ENCODE measurements around the gene FES. TPM values are rescaled to one million over a fixed set of nuclear protein-coding genes. Genes with fewer than 3 reads are reported as not detected.

FES gene
- polyA plus RNA-seq, 2 of the 4 experiments (the other 2 are of a cell fraction) = 0.39 to 0.50 TPM

DNA sequence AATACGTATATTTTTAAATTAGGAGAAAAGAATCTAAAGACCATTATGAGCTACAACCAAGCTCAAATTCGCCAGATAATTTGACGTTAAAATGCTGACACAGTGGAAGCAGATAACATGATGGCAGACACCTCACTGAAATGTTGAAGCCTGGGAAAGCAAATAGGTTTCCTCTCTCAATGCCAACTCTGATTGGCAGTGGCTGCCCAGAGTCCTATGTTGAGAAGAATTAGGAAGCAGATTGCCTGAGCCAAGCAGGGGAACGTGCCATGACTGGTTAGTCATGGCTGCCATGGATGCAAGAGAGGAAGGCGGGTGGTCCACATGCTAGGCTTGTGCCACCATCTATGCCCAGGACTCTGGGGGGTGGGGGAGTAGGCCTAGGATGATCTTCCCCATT, 54.0 kb downstream of the FES start:
- no peaks in the 10 kb centered on the region for H3K9me3 ChIP-seq
- 92% methylated on average over 5 of the region's 5 CpGs for WGBS (ENCODE audit: missing lambda C conversion rate)
- no peak for ATAC-seq
- FAIRE-seq = no peak
- peaks cover 16% of the 10 kb centered on the region for H3K4me1 ChIP-seq
- H3K27ac ChIP-seq = no peak overlapping the region
- DNase-seq (ENCODE audit: low read depth in 1 of 2, low spot score in 1 of 2) = no peak
- no peak overlapping the region for H3K4me2 ChIP-seq
- H3K4me3 ChIP-seq = no peak overlapping the region
- POLR2A ChIA-PET = no interaction called here
- TF ChIP-seq MAFK (IDR thresholded peaks at IDR 0.05; ENCODE audit: partially characterized antibody) (peak; percentile 50), NR3C1 (IDR thresholded peaks at IDR 0.05) (no peak)
- CTCF ChIA-PET = interaction anchor here (1.6 to 16.4 kb wide), 2 partner anchors 14 to 35 kb away, joined by 4 to 536 read pairs; partner anchors contain the start of genes MAN2A2 and RCCD1

GRCh38 chr15:90939756-90940155, 55.5 kb downstream of the FES start:
- CTCF ChIA-PET = interaction anchor here (0.8 to 25.4 kb wide), 6 partner anchors 3 to 110 kb away, joined by 3 to 536 read pairs (median 4); partner anchors contain the start of genes HDDC3, MAN2A2, RCCD1 and UNC45A
- no peak overlapping the region for H3K4me3 ChIP-seq
- H3K4me2 ChIP-seq = no peak overlapping the region
- 84% methylated on average over 7 of the region's 7 CpGs for WGBS (ENCODE audit: missing lambda C conversion rate)
- TF ChIP-seq ZNF302 (CRISPR knock-in tag; IDR thresholded peaks at IDR 0.05) = no peak
- TF ChIP-seq HOXB13 (CRISPR knock-in tag; IDR thresholded peaks at IDR 0.05; ENCODE audit: low read depth) = no peak
- TF ChIP-seq ZC3H11A (IDR thresholded peaks at IDR 0.05) = no peak
- no peak for TF ChIP-seq ELK1 (IDR thresholded peaks at IDR 0.05; ENCODE audit: low read depth, low read length)
- H3K4me1 ChIP-seq = peaks cover 10% of the 10 kb centered on the region
- no peak for FAIRE-seq
- no peak for ATAC-seq
- no peak for DNase-seq (ENCODE audit: low read depth in 1 of 2, low spot score in 1 of 2)
- POLR2A ChIA-PET = no interaction called here
- H3K27ac ChIP-seq = no peak overlapping the region
- no peaks in the 10 kb centered on the region for H3K9me3 ChIP-seq

GRCh38 chr15:90941038-90941437, 56.7 kb downstream of the FES start:
- ChIA-PET POLR2A (interaction anchor here (1.0 kb wide), 1 partner anchor 9 kb away, joined by 3 read pairs; no protein-coding TSS in a partner anchor), CTCF (interaction anchor here (0.9 to 25.4 kb wide), 5 partner anchors 4 to 331 kb away, joined by 3 to 536 read pairs (median 4); partner anchors contain the start of genes HDDC3, RCCD1 and UNC45A)
- H3K9me3 ChIP-seq = no peaks in the 10 kb centered on the region
- no peak overlapping the region for H3K4me3 ChIP-seq
- FAIRE-seq (no peak), DNase-seq (ENCODE audit: low read depth in 1 of 2, low spot score in 1 of 2) (no peak), ATAC-seq (no peak)
- WGBS (ENCODE audit: missing lambda C conversion rate) = 98% methylated on average over 4 of the region's 4 CpGs
- TF ChIP-seq, protein P1, sequence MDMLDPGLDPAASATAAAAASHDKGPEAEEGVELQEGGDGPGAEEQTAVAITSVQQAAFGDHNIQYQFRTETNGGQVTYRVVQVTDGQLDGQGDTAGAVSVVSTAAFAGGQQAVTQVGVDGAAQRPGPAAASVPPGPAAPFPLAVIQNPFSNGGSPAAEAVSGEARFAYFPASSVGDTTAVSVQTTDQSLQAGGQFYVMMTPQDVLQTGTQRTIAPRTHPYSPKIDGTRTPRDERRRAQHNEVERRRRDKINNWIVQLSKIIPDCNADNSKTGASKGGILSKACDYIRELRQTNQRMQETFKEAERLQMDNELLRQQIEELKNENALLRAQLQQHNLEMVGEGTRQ (IDR thresholded peaks at IDR 0.05) = no peak
- no peak for TF ChIP-seq NFE2L2 (conservative IDR thresholded peaks at IDR 0.05; ENCODE audit: low read length)
- no peak for TF ChIP-seq ESRRA (IDR thresholded peaks at IDR 0.05; ENCODE audit: borderline replicate concordance, low read length)
- TF ChIP-seq ELK1 (IDR thresholded peaks at IDR 0.05; ENCODE audit: low read depth, low read length) = no peak
- H3K27ac ChIP-seq = no peak overlapping the region
- no peak overlapping the region for H3K4me2 ChIP-seq
- H3K4me1 ChIP-seq = peaks cover 7% of the 10 kb centered on the region

- no peak for ATAC-seq
- H3K9me3 ChIP-seq = no peaks in the 10 kb centered on the region
- no peak overlapping the region for H3K4me2 ChIP-seq
- TF ChIP-seq, protein P2, sequence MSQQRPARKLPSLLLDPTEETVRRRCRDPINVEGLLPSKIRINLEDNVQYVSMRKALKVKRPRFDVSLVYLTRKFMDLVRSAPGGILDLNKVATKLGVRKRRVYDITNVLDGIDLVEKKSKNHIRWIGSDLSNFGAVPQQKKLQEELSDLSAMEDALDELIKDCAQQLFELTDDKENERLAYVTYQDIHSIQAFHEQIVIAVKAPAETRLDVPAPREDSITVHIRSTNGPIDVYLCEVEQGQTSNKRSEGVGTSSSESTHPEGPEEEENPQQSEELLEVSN (IDR thresholded peaks at IDR 0.05; ENCODE audit: borderline replicate concordance, low read depth) = no peak
- TF ChIP-seq POLR2AphosphoS2 (conservative IDR thresholded peaks at IDR 0.05; ENCODE audit: low read length) = no peak
- no peak for TF ChIP-seq RCOR1 (IDR thresholded peaks at IDR 0.05; ENCODE audit: low read depth, low read length)
- no peak for TF ChIP-seq NFE2L2 (conservative IDR thresholded peaks at IDR 0.05; ENCODE audit: low read length)
- no peak for TF ChIP-seq BHLHE40 (IDR thresholded peaks at IDR 0.05; ENCODE audit: low read depth, low read length)
- no peak for TF ChIP-seq RNF2 (IDR thresholded peaks at IDR 0.05; ENCODE audit: borderline replicate concordance, low read depth)
- TF ChIP-seq KDM1A (IDR thresholded peaks at IDR 0.05; ENCODE audit: low read depth) = no peak
- TF ChIP-seq ESRRA (IDR thresholded peaks at IDR 0.05; ENCODE audit: borderline replicate concordance, low read length) = no peak
- no peak for TF ChIP-seq POLR2A (IDR thresholded peaks at IDR 0.05; ENCODE audit: low read length)
- no peak for TF ChIP-seq CEBPB (IDR thresholded peaks at IDR 0.05)
- no peak for TF ChIP-seq EHF (CRISPR knock-in tag; IDR thresholded peaks at IDR 0.05)
- TF ChIP-seq MAZ (IDR thresholded peaks at IDR 0.05; ENCODE audit: borderline replicate concordance, low read depth, low read length) = no peak
- no peak for TF ChIP-seq EP300 (IDR thresholded peaks at IDR 0.05)
- TF ChIP-seq CHD4 (IDR thresholded peaks at IDR 0.05; ENCODE audit: borderline replicate concordance) = no peak
- no peak for TF ChIP-seq RAD21 (conservative IDR thresholded peaks at IDR 0.05 in 1 of 2, IDR thresholded peaks at IDR 0.05 in 1 of 2)
- TF ChIP-seq TP53 (CRISPR knock-in tag; IDR thresholded peaks at IDR 0.05) = no peak
- TF ChIP-seq, protein P3, sequence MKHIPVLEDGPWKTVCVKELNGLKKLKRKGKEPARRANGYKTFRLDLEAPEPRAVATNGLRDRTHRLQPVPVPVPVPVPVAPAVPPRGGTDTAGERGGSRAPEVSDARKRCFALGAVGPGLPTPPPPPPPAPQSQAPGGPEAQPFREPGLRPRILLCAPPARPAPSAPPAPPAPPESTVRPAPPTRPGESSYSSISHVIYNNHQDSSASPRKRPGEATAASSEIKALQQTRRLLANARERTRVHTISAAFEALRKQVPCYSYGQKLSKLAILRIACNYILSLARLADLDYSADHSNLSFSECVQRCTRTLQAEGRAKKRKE (CRISPR knock-in tag; IDR thresholded peaks at IDR 0.05; ENCODE audit: low read depth) = no peak
- H3K4me1 ChIP-seq = no peaks in the 10 kb centered on the region
- ChIA-PET CTCF (interaction anchor here (0.7 to 25.4 kb wide), 8 partner anchors 6 to 329 kb away, joined by 3 to 536 read pairs (median 4); partner anchors contain the start of genes HDDC3, MAN2A2, RCCD1 and UNC45A), POLR2A (interaction anchor here (1.0 kb wide), 1 partner anchor 12 kb away, joined by 3 read pairs; the partner anchor contains the start of gene RCCD1)
- no peak overlapping the region for H3K4me3 ChIP-seq
- FAIRE-seq = no peak
- no peak for DNase-seq (ENCODE audit: low read depth in 1 of 2, low spot score in 1 of 2)
- H3K27ac ChIP-seq = no peak overlapping the region
- WGBS (ENCODE audit: missing lambda C conversion rate) = 91% methylated on average over 12 of the region's 12 CpGs
Measured at GRCh38 chr15:90942354-90943120, 58.2 kb downstream of the FES start.
